GM23338 (cell line): Measurements from ENCODE around the gene DHX38. TPM values are rescaled to one million over a fixed set of nuclear protein-coding genes. Genes with fewer than 3 reads are reported as not detected.

Source experiments
- ATAC-seq: fragments of 200-7000 bp; cut with Tn5 transposase; 3 replicates; pipeline ENCODE4 v1.9.1; 2020
- DNase-seq: peaks from one replicate; pipeline ENCODE4 v3.0.0-alpha.2; 2015; ENCODE audit warnings: low spot score
- H2AFZ ChIP-seq: fragments of 200-600 bp; sonication (generic); 2 replicates; pipeline ENCODE4 v1.8.0; 2016; ENCODE audit warnings: antibody characterized with exemption, mild to moderate bottlenecking, moderate library complexity
- H3F3A ChIP-seq: fragments of 200-600 bp; sonication (generic); replicated peaks from 2 replicates; pipeline ENCODE4 v1.8.0; 2017; ENCODE audit warnings: antibody characterized with exemption, mixed run types, low read depth
- H3K27ac ChIP-seq: fragments of 200-600 bp; sonication (generic); 2 replicates; pipeline ENCODE4 v1.6.1; 2016; ENCODE audit warnings: low read depth
- H3K27me3 ChIP-seq: fragments of 200-600 bp; sonication (generic); 2 replicates; pipeline ENCODE4 v1.8.0; 2016; ENCODE audit warnings: mild to moderate bottlenecking, mixed run types, moderate library complexity; ENCODE audit not compliant: insufficient read depth
- H3K36me3 ChIP-seq: fragments of 200-600 bp; sonication (generic); 2 replicates; pipeline ENCODE4 v1.8.0; 2016; ENCODE audit warnings: mild to moderate bottlenecking; ENCODE audit not compliant: insufficient read depth
- H3K4me1 ChIP-seq: fragments of 200-600 bp; sonication (generic); 2 replicates; pipeline ENCODE4 v1.8.0; 2016; ENCODE audit warnings: mild to moderate bottlenecking, moderate library complexity; ENCODE audit not compliant: insufficient read depth
- H3K4me2 ChIP-seq: fragments of 200-600 bp; sonication (generic); 2 replicates; pipeline ENCODE4 v1.7.1; 2017; ENCODE audit warnings: mixed run types
- H3K4me3 ChIP-seq: fragments of 200-600 bp; sonication (generic); 2 replicates; pipeline ENCODE4 v1.6.1; 2016; ENCODE audit warnings: mixed run types
- H3K79me2 ChIP-seq: fragments of 200-600 bp; sonication (generic); replicated peaks from 2 replicates; pipeline ENCODE4 v1.8.0; 2017; ENCODE audit warnings: mild to moderate bottlenecking; ENCODE audit not compliant: insufficient read depth
- H3K9me2 ChIP-seq: fragments of 200-600 bp; sonication (generic); 2 replicates; pipeline ENCODE4 v1.8.0; 2017; ENCODE audit not compliant: insufficient read depth
- H4K20me1 ChIP-seq: fragments of 200-600 bp; sonication (generic); replicated peaks from 2 replicates; pipeline ENCODE4 v1.8.0; 2017; ENCODE audit warnings: mild to moderate bottlenecking; ENCODE audit not compliant: insufficient read depth
- H3K27ac Mint-ChIP-seq: 2 replicates; pipeline ENCODE4 v1.8.0; 2020; ENCODE audit warnings: inconsistent platforms, mild to moderate bottlenecking, moderate library complexity, mixed read lengths
- H3K27me3 Mint-ChIP-seq: 3 replicates; pipeline ENCODE4 v1.8.0; 2022; ENCODE audit warnings: low read depth, mild to moderate bottlenecking, moderate library complexity, mixed read lengths, inconsistent platforms; ENCODE audit not compliant: insufficient read depth, poor library complexity
- H3K36me3 Mint-ChIP-seq: 3 replicates; pipeline ENCODE4 v1.8.0; 2021; ENCODE audit warnings: low read depth, mild to moderate bottlenecking, inconsistent platforms, moderate library complexity, mixed read lengths
- H3K4me1 Mint-ChIP-seq: 3 replicates; pipeline ENCODE4 v1.8.0; 2020; ENCODE audit warnings: mild to moderate bottlenecking, inconsistent platforms, mixed read lengths
- H3K4me3 Mint-ChIP-seq: 3 replicates; pipeline ENCODE4 v1.8.0; 2021; ENCODE audit warnings: moderate library complexity, mild to moderate bottlenecking, inconsistent platforms, mixed read lengths
- H3K9me3 Mint-ChIP-seq: 3 replicates; pipeline ENCODE4 v1.8.0; 2020; ENCODE audit warnings: moderate library complexity, mild to moderate bottlenecking, inconsistent platforms, mixed read lengths
- CREB1 ChIP-seq: fragments of 250-450 bp; sonication (Bioruptor Pico); IDR thresholded peaks from 2 replicates; pipeline ENCODE4 v1.5.0; 2020; ENCODE audit warnings: low read depth, mild to moderate bottlenecking, moderate library complexity
- CTCF ChIP-seq, 2 experiments: fragments of 200-600 bp in 1 of 2; sonication (generic) in 1 of 2; conservative IDR thresholded peaks; 2 replicates each; pipeline versions ENCODE4 v1.5.1 to v1.6.1; 2016 to 2017; ENCODE audit warnings: antibody characterized with exemption in 2 of 2, low read depth in 2 of 2, mild to moderate bottlenecking in 2 of 2, moderate library complexity in 1 of 2
- ETS1 ChIP-seq: IDR thresholded peaks from 2 replicates; pipeline ENCODE4 v1.6.1; 2016; ENCODE audit warnings: antibody characterized with exemption
- EZH2 ChIP-seq: fragments of 200-600 bp; sonication (generic); IDR thresholded peaks from one replicate; pipeline ENCODE4 v1.8.0; 2017; ENCODE audit warnings: antibody characterized with exemption, mild to moderate bottlenecking, low read depth; ENCODE audit not compliant: unreplicated experiment
- EZH2phosphoT487 ChIP-seq: fragments of 200-600 bp; sonication (generic); IDR thresholded peaks from one replicate; pipeline ENCODE4 v1.8.1; 2018; ENCODE audit warnings: antibody characterized with exemption; ENCODE audit not compliant: unreplicated experiment
- JUNB ChIP-seq: IDR thresholded peaks from one replicate; pipeline ENCODE4 v1.6.1; 2016; ENCODE audit warnings: antibody characterized with exemption; ENCODE audit not compliant: unreplicated experiment
- NANOG ChIP-seq: IDR thresholded peaks from 2 replicates; pipeline ENCODE4 v1.6.1; 2016; ENCODE audit warnings: antibody characterized with exemption, borderline replicate concordance
- POLR2AphosphoS5 ChIP-seq: IDR thresholded peaks from 2 replicates; pipeline ENCODE4 v1.6.1; 2016; ENCODE audit warnings: antibody characterized with exemption, low read depth
- REST ChIP-seq: IDR thresholded peaks from one replicate; pipeline ENCODE4 v1.6.1; 2018; ENCODE audit warnings: antibody characterized with exemption; ENCODE audit not compliant: unreplicated experiment
- STAT1 ChIP-seq: IDR thresholded peaks from one replicate; pipeline ENCODE4 v1.6.1; 2016; ENCODE audit warnings: antibody characterized with exemption; ENCODE audit not compliant: unreplicated experiment
- ZNF114 ChIP-seq: fragments of 250-450 bp; sonication (Bioruptor Pico); IDR thresholded peaks from 2 replicates; pipeline ENCODE4 v1.5.0; 2020; ENCODE audit warnings: mild to moderate bottlenecking, moderate library complexity
- ZNF331 ChIP-seq: fragments of 250-450 bp; sonication (Bioruptor Pico); IDR thresholded peaks from 2 replicates; pipeline ENCODE4 v1.5.0; 2020; ENCODE audit warnings: low read depth, mild to moderate bottlenecking, moderate library complexity
- ZNF462 ChIP-seq: fragments of 250-450 bp; sonication (Bioruptor Pico); IDR thresholded peaks from 2 replicates; pipeline ENCODE4 v1.5.0; 2020; ENCODE audit warnings: mild to moderate bottlenecking, moderate library complexity
- polyA plus RNA-seq: library from polyadenylated mRNA; unstranded; fragments of >200 nt; fragmentation: Nextera tagmentation; extraction: Ambion mirVana; gene quantifications from 2 replicates; pipeline ENCODE4 v1.2.1, GENCODE V29; 2016
- total RNA-seq: library from RNA; depleted of rRNA; stranded (reverse); fragments of >200 nt; shearing (Covaris generic); gene quantifications from 2 replicates; pipeline ENCODE4 v1.2.3, GENCODE V29; 2014

Gene DHX38
- total and polyA plus RNA-seq, 2 experiments from 2014 or later = 31.4 to 46.4 TPM

DNA sequence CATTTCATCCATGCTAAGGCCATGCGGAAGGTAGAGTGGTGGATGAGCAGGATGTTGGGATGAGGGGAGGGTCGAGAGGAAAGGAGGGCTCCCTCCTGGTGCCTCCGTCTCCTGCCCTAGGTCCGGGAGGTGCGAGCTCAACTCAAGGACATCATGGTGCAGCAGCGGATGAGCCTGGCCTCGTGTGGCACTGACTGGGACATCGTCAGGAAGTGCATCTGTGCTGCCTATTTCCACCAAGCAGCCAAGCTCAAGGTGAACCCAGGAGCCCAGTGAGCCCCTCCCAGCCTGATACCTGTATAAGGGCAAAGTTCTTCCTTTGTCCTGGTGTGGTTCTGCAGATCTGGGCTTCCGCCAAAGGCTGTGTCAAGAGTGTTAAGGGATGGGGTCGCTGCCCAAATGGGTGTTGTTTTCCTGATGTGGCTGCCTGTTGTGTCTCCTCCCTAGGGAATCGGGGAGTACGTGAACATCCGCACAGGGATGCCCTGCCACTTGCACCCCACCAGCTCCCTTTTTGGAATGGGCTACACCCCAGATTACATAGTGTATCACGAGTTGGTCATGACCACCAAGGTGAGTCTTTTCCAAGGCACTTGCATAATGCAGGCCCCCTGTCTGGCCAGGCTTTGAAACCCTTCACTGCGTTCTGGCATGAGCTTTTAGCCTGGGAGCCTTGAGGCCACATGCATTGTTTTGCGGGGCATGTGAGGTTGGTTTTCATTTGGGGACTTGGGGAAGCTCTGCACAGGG lies 14.9 kb downstream of the DHX38 start:
- Mint-ChIP-seq H3K36me3 (peaks cover 94% of the 10 kb centered on the region), H3K9me3 (no peaks in the 10 kb centered on the region), H3K27me3 (peaks cover 4% of the 10 kb centered on the region), H3K4me1 (no peaks in the 10 kb centered on the region), H3K27ac (no peak overlapping the region), H3K4me3 (no peak overlapping the region)
- no peaks in the 10 kb centered on the region for H3K27me3 ChIP-seq
- no peaks in the 10 kb centered on the region for H3K4me1 ChIP-seq
- peaks cover 42% of the 10 kb centered on the region for H3K36me3 ChIP-seq
- no peaks in the 10 kb centered on the region for H3K9me2 ChIP-seq
- TF ChIP-seq EZH2phosphoT487 = no peak
- no peak for TF ChIP-seq JUNB
- TF ChIP-seq CREB1 (CRISPR knock-in tag) = no peak
- no peak for TF ChIP-seq STAT1
- TF ChIP-seq REST = no peak
- no peak for TF ChIP-seq ZNF114 (CRISPR knock-in tag)
- TF ChIP-seq CTCF (conservative IDR thresholded peaks at IDR 0.05; ENCODE audit: low read depth in 2 of 2) = no peak
- TF ChIP-seq ZNF331 (CRISPR knock-in tag) = no peak
- no peak for TF ChIP-seq NANOG
- no peak for TF ChIP-seq ETS1
- TF ChIP-seq EZH2 = no peak
- no peak for TF ChIP-seq ZNF462
- TF ChIP-seq POLR2AphosphoS5 = no peak
- H3K4me3 ChIP-seq = no peak overlapping the region
- H3F3A ChIP-seq = no peaks in the 10 kb centered on the region
- ATAC-seq (no peak), DNase-seq (no peak)
- H2AFZ ChIP-seq = no peak overlapping the region
- H3K4me2 ChIP-seq = no peak overlapping the region
- no peaks in the 10 kb centered on the region for H3K79me2 ChIP-seq
- no peak overlapping the region for H3K27ac ChIP-seq
- no peaks in the 10 kb centered on the region; the same call in 1 of the 2 replicates for H4K20me1 ChIP-seq
